HepG2 (cell line): ENCODE measurements around the gene FITM1. TPM values are rescaled to one million over a fixed set of nuclear protein-coding genes. Genes with fewer than 3 reads are reported as not detected.
A peak's percentile ranks its signal among the peaks of the same experiment; 100 is the strongest.

Experiments used
- CAMTA2 ChIP-seq: sonication (generic); formaldehyde crosslinking; IDR thresholded peaks from 2 replicates; pipeline ENCODE4 v1.4.0; 2020; ENCODE audit warnings: mild to moderate bottlenecking, missing genetic modification reagents, borderline replicate concordance
- CC2D1A ChIP-seq: sonication (generic); formaldehyde crosslinking; IDR thresholded peaks from 2 replicates; pipeline ENCODE4 v1.8.1; 2023; ENCODE audit warnings: mild to moderate bottlenecking, missing genetic modification reagents
- DPF2 ChIP-seq: sonication (generic); formaldehyde crosslinking; IDR thresholded peaks from 2 replicates; pipeline ENCODE4 v1.4.0; 2020; ENCODE audit warnings: mild to moderate bottlenecking, low read depth, missing genetic modification reagents, borderline replicate concordance
- ELF1 ChIP-seq: sonication (generic); formaldehyde crosslinking; IDR thresholded peaks from 2 replicates; pipeline ENCODE4 v1.4.0; 2020; ENCODE audit warnings: missing genetic modification reagents
- FOXJ3 ChIP-seq: sonication (generic); formaldehyde crosslinking; IDR thresholded peaks from 2 replicates; pipeline ENCODE4 v1.4.0; 2020; ENCODE audit warnings: missing genetic modification reagents, mild to moderate bottlenecking, borderline replicate concordance
- FOXO1 ChIP-seq: sonication (generic); formaldehyde crosslinking; IDR thresholded peaks from 2 replicates; pipeline ENCODE4 v1.4.0; 2020; ENCODE audit warnings: missing genetic modification reagents
- HNRNPUL1 ChIP-seq: fragments of 200-400 bp; formaldehyde crosslinking; IDR thresholded peaks from 2 replicates; pipeline ENCODE4 v1.6.1; 2017; ENCODE audit warnings: low read depth, mild to moderate bottlenecking, low read length, moderate library complexity
- MIER2 ChIP-seq: IDR thresholded peaks from 2 replicates; pipeline ENCODE4 v1.6.1; 2016; ENCODE audit warnings: missing biosample characterization, missing genetic modification reagents
- MTA3 ChIP-seq: sonication (generic); formaldehyde crosslinking; IDR thresholded peaks from 2 replicates; pipeline ENCODE4 v1.4.0; 2020; ENCODE audit warnings: missing genetic modification reagents
- NCOA1 ChIP-seq: sonication (generic); formaldehyde crosslinking; IDR thresholded peaks from 2 replicates; pipeline ENCODE4 v1.9.0; 2021; ENCODE audit warnings: missing genetic modification reagents
- ZBTB10 ChIP-seq: sonication (generic); formaldehyde crosslinking; IDR thresholded peaks from 2 replicates; pipeline ENCODE4 v1.4.0; 2020; ENCODE audit warnings: missing genetic modification reagents, borderline replicate concordance
- ZNF33B ChIP-seq: sonication (generic); formaldehyde crosslinking; IDR thresholded peaks from 2 replicates; pipeline ENCODE4 v1.5.1; 2020; ENCODE audit warnings: mild to moderate bottlenecking, missing genetic modification reagents
- ZNF430 ChIP-seq: sonication (generic); formaldehyde crosslinking; IDR thresholded peaks from 2 replicates; pipeline ENCODE4 v1.9.0; 2021; ENCODE audit warnings: mild to moderate bottlenecking, missing genetic modification reagents
- ZNF563 ChIP-seq: sonication (generic); formaldehyde crosslinking; IDR thresholded peaks from 2 replicates; pipeline ENCODE4 v1.8.0; 2022; ENCODE audit warnings: mild to moderate bottlenecking, moderate library complexity, missing genetic modification reagents
- ZNF775 ChIP-seq: sonication (generic); formaldehyde crosslinking; IDR thresholded peaks from 2 replicates; pipeline ENCODE4 v1.4.0; 2020; ENCODE audit warnings: missing genetic modification reagents, mild to moderate bottlenecking, moderate library complexity, borderline replicate concordance
- polyA plus RNA-seq, 8 experiments: library from polyadenylated mRNA; depleted of rRNA in 3 of 8; stranded (reverse) in 7 of 8; unstranded in 1 of 8; fragments of >200 nt; fragmentation: Illumina TruSeq in 4 of 8; extraction: Trizol in 4 of 8; gene quantifications; 2 replicates each; pipeline versions ENCODE4 v1.2.1 to v1.2.3, GENCODE V29; 2011 to 2016; ENCODE audit warnings: low read depth in 4 of 8, missing spikeins in 1 of 8, mixed read lengths in 1 of 8; ENCODE audit not compliant: insufficient read depth in 1 of 8
- total RNA-seq, 5 experiments: library from RNA; depleted of rRNA; stranded (reverse); fragments of >200 nt; fragmentation: Illumina TruSeq; extraction: Trizol; gene quantifications; 2 replicates each; pipeline ENCODE4 v1.2.3, GENCODE V29; 2016; ENCODE audit warnings: low read depth in 1 of 5
- TF ChIP-seq, protein P1 (sequence below): IDR thresholded peaks from 2 replicates; pipeline ENCODE4 v1.6.1; 2016
- TF ChIP-seq, protein P2 (sequence below): IDR thresholded peaks from 2 replicates; pipeline ENCODE4 v1.6.1; 2016; ENCODE audit warnings: control low read depth
- TF ChIP-seq, protein P3 (sequence below), 2 experiments: sonication (generic) in 1 of 2; formaldehyde crosslinking in 1 of 2; IDR thresholded peaks; 2 replicates each; pipeline versions ENCODE4 v1.5.1 to v1.6.1; 2011 to 2020; ENCODE audit warnings: borderline replicate concordance in 1 of 2, low read depth in 1 of 2, low read length in 1 of 2, mild to moderate bottlenecking in 1 of 2, missing genetic modification reagents in 1 of 2, moderate library complexity in 1 of 2
- TF ChIP-seq, protein P4 (sequence below): IDR thresholded peaks from 2 replicates; pipeline ENCODE4 v1.6.1; 2016; ENCODE audit warnings: mild to moderate bottlenecking, missing biosample characterization, missing genetic modification reagents
- TF ChIP-seq, protein P5 (sequence below): sonication (generic); formaldehyde crosslinking; IDR thresholded peaks from 2 replicates; pipeline ENCODE4 v1.4.0; 2020; ENCODE audit warnings: low read depth, mild to moderate bottlenecking, missing genetic modification reagents

FITM1 gene
- total and polyA plus RNA-seq, 2 of the 13 experiments (the other 11 are each of a cell fraction or from before 2014, with no cell fraction given) = 2.7 to 5.8 TPM

DNA sequence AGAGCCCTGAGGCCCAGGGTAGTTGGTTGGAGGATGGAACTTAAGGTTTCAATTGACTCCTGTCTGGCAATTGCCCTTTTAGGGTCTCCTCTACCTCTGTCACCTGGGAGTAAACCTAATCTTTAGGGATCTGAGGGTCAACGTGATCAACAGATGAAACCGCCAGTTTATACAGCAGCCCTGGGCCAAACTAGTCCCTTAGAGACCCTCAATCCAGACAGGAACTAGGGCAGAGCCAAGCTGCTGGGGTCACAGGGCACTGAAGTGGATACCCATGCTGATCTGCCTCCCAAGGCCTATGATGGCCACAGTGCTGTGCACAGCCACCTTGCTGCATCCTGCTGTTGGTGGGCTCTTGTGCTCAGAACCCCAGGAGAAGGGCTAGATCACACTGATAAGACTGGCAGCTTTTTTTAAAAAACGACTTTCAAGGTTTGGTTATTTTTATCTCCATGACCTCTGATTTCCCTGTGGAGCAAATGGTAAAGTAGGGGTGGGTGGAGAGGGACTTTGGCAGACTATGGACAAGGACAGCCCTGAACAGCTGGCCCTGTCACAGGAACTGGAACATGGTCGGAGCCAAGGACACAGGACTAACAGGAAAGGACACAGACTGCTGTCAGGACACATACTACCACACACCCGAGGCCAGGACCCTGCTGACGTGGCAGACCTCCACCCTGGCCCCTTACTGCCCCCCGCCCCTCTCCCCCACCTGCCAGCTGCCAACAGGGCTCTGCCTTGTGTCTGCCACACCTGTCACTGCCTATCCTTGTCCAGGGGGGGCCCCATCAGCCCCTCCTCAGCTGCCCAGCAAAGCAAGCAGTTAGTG is 474 bp downstream of the FITM1 start (continued):
- TF ChIP-seq, protein P1, sequence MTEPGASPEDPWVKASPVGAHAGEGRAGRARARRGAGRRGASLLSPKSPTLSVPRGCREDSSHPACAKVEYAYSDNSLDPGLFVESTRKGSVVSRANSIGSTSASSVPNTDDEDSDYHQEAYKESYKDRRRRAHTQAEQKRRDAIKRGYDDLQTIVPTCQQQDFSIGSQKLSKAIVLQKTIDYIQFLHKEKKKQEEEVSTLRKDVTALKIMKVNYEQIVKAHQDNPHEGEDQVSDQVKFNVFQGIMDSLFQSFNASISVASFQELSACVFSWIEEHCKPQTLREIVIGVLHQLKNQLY (CRISPR knock-in tag) = peak; percentile 14; the same call in 1 of the 2 replicates
- TF ChIP-seq CAMTA2 (CRISPR knock-in tag) (no peak), ZBTB10 (CRISPR knock-in tag) (no peak), CC2D1A (no peak), MIER2 (CRISPR knock-in tag) (no peak), HNRNPUL1 (no peak), MTA3 (CRISPR knock-in tag) (no peak), ZNF430 (CRISPR knock-in tag) (peak; percentile 82), ELF1 (CRISPR knock-in tag) (peak; percentile 59), ZNF33B (no peak), NCOA1 (CRISPR knock-in tag) (no peak), DPF2 (CRISPR knock-in tag) (peak; percentile 50; the same call in 1 of the 2 replicates), ZNF563 (CRISPR knock-in tag) (peak; percentile 18; the same call in 1 of the 2 replicates), FOXJ3 (CRISPR knock-in tag) (no peak), ZNF775 (no peak), FOXO1 (no peak; the same call in 1 of the 2 replicates)
- TF ChIP-seq, protein P2, sequence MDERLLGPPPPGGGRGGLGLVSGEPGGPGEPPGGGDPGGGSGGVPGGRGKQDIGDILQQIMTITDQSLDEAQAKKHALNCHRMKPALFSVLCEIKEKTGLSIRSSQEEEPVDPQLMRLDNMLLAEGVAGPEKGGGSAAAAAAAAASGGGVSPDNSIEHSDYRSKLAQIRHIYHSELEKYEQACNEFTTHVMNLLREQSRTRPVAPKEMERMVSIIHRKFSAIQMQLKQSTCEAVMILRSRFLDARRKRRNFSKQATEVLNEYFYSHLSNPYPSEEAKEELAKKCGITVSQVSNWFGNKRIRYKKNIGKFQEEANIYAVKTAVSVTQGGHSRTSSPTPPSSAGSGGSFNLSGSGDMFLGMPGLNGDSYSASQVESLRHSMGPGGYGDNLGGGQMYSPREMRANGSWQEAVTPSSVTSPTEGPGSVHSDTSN (CRISPR knock-in tag) = 0 out of 2 replicates have a peak, but pooled peaks have one; percentile 3
- TF ChIP-seq, protein P3, sequence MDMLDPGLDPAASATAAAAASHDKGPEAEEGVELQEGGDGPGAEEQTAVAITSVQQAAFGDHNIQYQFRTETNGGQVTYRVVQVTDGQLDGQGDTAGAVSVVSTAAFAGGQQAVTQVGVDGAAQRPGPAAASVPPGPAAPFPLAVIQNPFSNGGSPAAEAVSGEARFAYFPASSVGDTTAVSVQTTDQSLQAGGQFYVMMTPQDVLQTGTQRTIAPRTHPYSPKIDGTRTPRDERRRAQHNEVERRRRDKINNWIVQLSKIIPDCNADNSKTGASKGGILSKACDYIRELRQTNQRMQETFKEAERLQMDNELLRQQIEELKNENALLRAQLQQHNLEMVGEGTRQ (IDR thresholded peaks at IDR 0.05; ENCODE audit: low read depth, low read length) = no peak
- TF ChIP-seq, protein P3 (CRISPR knock-in tag; IDR thresholded peaks at IDR 0.05; ENCODE audit: borderline replicate concordance) = no peak
- TF ChIP-seq, protein P4, sequence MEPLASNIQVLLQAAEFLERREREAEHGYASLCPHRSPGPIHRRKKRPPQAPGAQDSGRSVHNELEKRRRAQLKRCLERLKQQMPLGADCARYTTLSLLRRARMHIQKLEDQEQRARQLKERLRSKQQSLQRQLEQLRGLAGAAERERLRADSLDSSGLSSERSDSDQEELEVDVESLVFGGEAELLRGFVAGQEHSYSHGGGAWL = no peak; the same call in 1 of the 2 replicates
- TF ChIP-seq, protein P5, sequence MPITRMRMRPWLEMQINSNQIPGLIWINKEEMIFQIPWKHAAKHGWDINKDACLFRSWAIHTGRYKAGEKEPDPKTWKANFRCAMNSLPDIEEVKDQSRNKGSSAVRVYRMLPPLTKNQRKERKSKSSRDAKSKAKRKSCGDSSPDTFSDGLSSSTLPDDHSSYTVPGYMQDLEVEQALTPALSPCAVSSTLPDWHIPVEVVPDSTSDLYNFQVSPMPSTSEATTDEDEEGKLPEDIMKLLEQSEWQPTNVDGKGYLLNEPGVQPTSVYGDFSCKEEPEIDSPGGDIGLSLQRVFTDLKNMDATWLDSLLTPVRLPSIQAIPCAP (CRISPR knock-in tag) = no peak
